GM10847 (cell line): ENCODE results near the gene C10orf95.

Experiments
- POLR2A ChIP-seq: IDR thresholded peaks from 2 replicates; pipeline ENCODE4 v1.6.1; 2011; ENCODE audit not compliant: insufficient read length; ENCODE audit errors: extremely low read depth

The C10orf95 gene

GRCh38 chr10:102470579-102471546 lies 19.5 kb upstream of the C10orf95 start:
- TF ChIP-seq POLR2A, result no peak

GRCh38 chr10:102468683-102469082 lies 17.3 kb upstream of the C10orf95 start:
- TF ChIP-seq POLR2A, result no peak

- no peak for TF ChIP-seq POLR2A
These were observed 16.7 kb upstream of the C10orf95 start for GRCh38 chr10:102467971-102468438.

GRCh38 chr10:102467318-102467717 lies 16.0 kb upstream of the C10orf95 start:
- no peak for TF ChIP-seq POLR2A

- no peak for TF ChIP-seq POLR2A
These were observed 14.1 kb upstream of the C10orf95 start for GRCh38 chr10:102465466-102465865.

GRCh38 chr10:102463983-102464382 lies 12.6 kb upstream of the C10orf95 start:
- no peak for TF ChIP-seq POLR2A

GRCh38 chr10:102462512-102463054 lies 11.2 kb upstream of the C10orf95 start:
- TF ChIP-seq POLR2A, result no peak

- peak; percentile 31 for TF ChIP-seq POLR2A
These were observed 10.1 kb upstream of the C10orf95 start for GRCh38 chr10:102461187-102462054.

- TF ChIP-seq POLR2A, result no peak
These were observed 9.5 kb upstream of the C10orf95 start for GRCh38 chr10:102460836-102461186.

- TF ChIP-seq POLR2A, result no peak
These were observed 7.3 kb upstream of the C10orf95 start for GRCh38 chr10:102458656-102459055.

GRCh38 chr10:102457591-102458150 lies 6.3 kb upstream of the C10orf95 start:
- no peak for TF ChIP-seq POLR2A

- no peak for TF ChIP-seq POLR2A
These were observed 4.6 kb upstream of the C10orf95 start for GRCh38 chr10:102455893-102456471.

- TF ChIP-seq POLR2A, result no peak
These were observed 2.2 kb upstream of the C10orf95 start for GRCh38 chr10:102453502-102453901.

GRCh38 chr10:102452672-102453340 lies 1.5 kb upstream of the C10orf95 start:
- no peak for TF ChIP-seq POLR2A
